ENCODE results near the gene SLC5A1.

The SLC5A1 gene

GRCh38 chr22:32042924-32043323, at the start of gene SLC5A1:
TSS of gene SLC5A1 (plus strand) at chr22:32043261. CDS start at chr22:32043282, 21 bp downstream.
- DNase-seq (ENCODE audit: low spot score): peak; percentile 62

- DNase-seq (ENCODE audit: low spot score): no peak
Measured at GRCh38 chr22:31995046-31995445, 48.0 kb upstream of the SLC5A1 start.

DNA sequence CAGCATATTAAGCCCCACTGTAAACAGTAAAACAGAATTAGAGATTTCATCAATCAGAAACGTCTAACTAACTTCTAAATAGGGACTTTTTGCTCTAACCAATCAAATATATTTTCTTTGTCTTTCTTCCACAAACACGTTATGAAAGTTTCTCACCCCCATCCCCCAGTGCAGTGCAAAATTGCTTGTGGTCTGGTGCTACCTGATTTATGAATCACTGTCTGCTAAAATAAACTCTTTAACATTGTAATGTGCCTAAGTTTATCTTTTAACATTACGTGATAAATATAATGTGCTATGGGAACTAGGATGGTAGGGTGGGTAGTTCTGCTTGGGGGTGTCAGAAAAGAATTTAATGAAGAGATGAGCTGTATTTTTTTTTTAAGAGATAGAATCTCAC, 47.3 kb upstream of the SLC5A1 start:
- no peak for DNase-seq (ENCODE audit: low spot score)

DNA sequence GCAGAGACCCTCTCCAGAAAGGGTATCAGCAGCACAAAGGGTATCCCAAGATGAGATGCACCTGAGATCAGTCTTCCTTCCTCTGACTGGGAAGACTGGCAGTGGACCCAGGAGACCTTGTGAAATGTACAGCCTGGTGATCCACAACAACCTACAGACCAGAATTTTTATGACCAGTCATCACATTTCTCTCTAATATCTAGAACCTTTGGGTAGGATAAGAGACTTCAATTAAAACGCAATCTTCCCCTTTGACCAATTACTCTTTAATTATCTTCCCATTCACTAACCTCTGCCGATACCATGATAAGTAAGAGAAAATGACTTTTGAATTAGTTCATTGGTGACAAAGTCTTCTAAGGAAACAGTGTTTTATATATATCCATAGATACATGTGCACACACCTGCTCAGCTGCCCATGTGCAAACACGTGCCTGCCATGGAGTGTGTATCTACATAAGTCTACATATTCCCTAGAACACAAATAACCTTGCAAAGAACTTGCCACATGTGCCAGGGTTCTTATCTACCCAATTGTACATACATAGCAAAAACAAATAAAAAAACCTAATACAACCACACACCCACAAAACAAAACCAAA, 44.2 kb upstream of the SLC5A1 start:
- DNase-seq (ENCODE audit: low spot score): no peak

DNA sequence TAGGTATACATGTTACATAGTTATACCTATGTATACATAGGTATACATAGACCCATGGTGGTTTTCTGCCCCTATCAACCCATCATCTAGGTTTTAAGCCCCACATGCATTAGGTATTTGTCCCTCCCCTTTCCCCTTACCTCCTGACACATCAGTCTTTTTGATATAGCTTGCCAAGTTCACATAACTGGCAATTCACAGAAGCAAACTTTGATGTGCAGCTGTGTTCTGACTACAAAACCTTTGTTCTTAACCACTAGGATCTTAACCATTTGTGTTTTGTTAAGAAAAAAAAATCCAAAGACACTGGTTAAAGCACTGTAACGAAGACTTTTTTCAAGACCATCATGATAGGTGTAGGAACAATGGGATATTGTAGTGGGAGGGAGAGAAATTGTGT, 42.9 kb upstream of the SLC5A1 start:
- DNase-seq (ENCODE audit: low spot score): no peak

DNA sequence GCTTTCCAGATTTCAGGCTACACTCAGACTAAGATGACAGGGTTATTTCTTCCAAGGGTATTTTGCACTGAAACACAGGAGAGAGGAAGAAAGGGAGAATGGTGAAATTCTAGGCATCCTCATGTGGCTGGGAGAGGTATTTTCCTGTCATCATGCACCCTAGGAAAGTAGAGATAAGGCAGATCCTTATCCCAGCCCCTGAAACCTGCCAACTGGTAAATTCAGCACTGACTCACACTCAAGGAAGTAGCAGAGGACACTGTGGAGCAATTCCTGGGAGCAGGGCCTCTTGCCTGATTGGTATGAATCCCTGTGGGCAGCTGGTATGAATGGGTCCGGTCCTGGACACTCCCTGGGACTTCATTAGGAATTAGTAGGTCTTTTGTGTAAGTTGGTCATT, 37.6 kb upstream of the SLC5A1 start:
- DNase-seq (ENCODE audit: low spot score): peak; percentile 61

DNA sequence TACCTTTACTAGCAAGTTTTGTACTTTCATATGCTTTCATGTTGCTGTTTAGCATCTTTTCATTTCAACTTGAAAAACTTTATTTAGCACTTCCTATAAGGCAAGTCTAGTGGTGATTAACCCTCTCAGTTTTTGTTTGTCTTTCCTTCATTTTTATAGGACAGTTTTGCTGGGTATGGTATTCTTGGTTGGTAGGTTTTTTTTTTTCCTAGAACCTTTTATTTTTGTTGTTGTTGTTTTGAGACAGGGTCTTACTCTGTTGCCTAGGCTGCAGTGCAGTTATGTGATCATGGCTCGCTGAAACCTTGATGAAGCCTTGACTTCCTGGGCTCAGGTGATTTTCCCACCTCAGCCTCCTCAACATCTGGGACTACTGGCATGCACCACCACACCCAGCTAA, 29.9 kb upstream of the SLC5A1 start:
- DNase-seq (ENCODE audit: low spot score): no peak

DNA sequence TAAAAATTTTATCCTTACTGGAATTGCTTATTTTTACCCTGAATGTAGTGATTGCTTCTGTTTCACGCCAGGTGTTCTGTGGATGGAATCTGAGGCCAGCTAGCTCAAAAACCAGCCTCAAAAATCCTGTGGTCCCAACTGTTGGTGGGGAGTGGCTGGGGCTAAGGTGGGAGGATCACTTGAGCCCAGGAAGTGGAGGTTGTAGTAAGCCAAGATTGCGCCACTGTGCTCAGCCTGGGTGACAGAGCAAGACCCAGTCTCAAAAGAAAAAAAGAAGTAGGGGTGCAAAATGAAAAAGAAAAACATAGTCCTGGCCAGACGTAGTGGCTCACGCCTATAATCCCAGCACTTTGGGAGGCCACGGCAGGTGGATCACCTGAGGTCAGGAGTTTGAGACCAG, 27.0 kb upstream of the SLC5A1 start:
- no peak for DNase-seq (ENCODE audit: low spot score)

DNA sequence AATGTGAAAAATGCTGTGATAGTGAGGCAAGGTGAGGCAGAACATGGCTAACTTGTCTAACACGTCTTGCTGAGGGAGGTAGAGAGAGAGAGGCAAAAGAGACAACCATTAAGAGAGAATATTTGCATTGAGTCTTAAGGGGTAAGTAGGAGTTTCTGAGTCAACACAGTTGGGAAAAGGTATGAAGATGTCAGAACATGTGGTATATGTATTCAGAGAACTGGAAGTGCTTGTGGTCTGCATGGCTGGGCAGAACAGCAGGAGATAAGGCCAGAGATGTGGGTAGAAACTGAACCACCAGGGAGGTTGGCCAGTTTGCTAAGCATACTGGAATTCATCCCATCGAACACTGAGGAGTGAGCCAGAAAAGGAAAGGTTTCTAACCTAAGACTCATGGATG, 25.0 kb upstream of the SLC5A1 start:
- no peak for DNase-seq (ENCODE audit: low spot score)

DNA sequence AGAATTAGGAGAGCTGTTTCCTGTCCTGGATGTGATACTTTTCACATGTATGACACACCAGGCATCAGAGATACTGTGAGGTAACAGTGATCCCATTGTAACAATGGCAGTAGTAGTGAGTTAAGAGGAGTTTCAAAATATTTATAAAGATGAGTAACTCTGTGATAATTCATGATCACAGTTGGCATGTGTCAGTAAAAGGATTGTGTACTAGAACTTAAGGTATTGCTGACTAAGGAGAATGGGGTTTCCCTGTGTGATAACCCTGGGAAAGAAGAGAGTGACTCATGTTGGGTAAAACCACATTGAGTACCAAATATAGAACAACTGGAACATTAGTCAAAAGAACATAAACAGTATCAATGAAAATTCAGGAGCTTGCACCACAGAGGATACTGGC, 22.9 kb upstream of the SLC5A1 start:
- peak; percentile 51 for DNase-seq (ENCODE audit: low spot score)

GRCh38 chr22:32021716-32022115, 21.3 kb upstream of the SLC5A1 start:
- no peak for DNase-seq (ENCODE audit: low spot score)

DNA sequence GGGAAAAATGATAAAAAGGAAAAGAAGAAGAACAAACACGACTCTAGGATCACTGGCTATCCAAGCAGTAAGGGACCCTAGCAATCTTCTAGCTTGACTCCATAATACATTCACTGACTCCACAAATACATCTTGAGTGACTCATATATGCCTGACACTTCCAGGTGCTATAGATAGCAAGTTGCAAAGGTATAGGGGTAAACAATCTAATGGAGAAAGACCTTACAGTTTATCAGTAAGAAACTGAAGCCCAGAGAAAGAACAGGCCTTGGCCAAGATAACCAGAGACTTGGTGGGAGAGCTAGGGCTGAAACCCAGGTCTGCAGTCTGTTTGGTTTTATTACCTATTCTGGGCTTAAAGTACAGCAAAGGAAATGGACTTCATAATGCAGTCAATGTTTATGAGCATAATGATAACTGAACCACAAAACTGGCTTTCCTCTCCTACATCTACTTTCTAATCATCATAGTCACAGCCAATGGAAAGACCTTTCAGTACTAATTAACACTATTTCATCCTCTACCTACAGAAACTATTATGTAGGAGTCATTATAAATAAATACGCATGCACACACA, 19.7 kb upstream of the SLC5A1 start:
- DNase-seq (ENCODE audit: low spot score): no peak

GRCh38 chr22:32024796-32025195, 18.3 kb upstream of the SLC5A1 start:
- DNase-seq (ENCODE audit: low spot score): no peak

- DNase-seq (ENCODE audit: low spot score): no peak
Measured at GRCh38 chr22:32030518-32031247, 12.4 kb upstream of the SLC5A1 start.

DNA sequence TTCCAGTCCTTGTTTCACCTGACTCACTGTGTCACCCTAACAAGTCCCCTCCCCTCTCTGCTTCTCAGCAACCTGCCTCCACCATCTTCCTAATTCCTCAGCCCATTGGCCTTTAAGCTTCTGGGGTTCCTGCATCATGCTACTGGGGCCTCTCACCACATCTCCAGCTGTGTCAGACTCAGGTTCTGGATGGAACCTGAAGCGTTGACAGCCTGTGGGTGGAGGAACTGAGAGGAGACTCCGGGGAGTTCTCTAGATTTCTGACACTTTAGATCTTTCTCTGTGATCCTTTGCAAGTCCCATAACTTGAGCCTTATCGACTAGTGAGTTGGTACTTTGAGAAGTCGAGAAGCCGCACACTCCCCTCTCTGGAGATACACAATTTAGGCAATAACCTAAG, 11.6 kb upstream of the SLC5A1 start:
- no peak for DNase-seq (ENCODE audit: low spot score)

GRCh38 chr22:32034275-32034674, 8.8 kb upstream of the SLC5A1 start:
- no peak for DNase-seq (ENCODE audit: low spot score)

- DNase-seq (ENCODE audit: low spot score): no peak
Measured at GRCh38 chr22:32037236-32037635, 5.8 kb upstream of the SLC5A1 start.

DNA sequence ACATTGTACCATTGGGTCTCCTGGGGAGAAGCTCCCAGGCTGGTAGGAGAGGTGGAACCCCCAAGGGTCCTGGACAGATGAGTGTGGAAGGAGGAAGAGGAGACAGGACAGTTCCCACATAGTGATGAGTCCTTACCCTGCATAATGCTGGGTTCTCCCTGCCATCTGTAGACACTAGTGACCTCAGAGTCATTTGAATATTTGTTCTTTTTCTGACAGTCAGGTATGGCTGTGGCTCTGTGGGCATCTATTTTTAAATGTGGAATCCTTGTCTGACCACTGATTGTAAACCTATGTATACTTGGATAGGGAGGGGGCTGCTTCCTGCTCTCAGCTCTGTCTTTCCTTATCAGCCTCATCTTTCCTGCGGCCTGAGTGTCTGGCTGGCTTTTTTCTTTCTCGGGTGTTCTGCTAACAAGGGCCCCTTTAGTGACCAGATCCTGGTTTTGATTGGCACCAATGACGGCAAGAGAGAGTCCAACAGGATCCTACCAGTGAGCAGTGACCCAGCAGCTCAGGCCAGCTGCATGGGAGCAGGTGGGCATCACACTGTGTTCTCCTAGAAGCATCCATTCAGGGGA, 2.6 kb upstream of the SLC5A1 start:
- no peak for DNase-seq (ENCODE audit: low spot score)

DNA sequence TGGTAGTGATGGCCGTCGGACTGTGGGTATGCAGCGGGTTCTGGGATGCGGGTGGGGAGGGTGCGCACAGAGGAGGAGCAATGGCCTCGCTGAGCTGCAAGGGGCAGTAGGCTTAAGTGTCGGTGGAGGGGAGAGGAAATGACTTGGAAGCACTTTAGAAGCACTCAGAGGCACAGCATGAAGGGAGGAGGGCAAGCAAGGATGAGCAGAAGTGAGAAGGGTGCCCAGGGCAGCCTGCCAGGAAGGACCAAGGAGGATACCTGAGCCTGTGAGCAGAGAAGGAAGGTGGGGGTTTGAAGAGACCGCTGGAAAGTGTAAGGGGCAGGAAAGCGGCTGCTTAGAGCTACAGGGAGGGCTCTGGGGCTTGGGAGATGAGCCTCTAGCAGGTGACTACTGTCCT, 330 bp downstream of the SLC5A1 start:
- DNase-seq (ENCODE audit: low spot score): no peak

DNA sequence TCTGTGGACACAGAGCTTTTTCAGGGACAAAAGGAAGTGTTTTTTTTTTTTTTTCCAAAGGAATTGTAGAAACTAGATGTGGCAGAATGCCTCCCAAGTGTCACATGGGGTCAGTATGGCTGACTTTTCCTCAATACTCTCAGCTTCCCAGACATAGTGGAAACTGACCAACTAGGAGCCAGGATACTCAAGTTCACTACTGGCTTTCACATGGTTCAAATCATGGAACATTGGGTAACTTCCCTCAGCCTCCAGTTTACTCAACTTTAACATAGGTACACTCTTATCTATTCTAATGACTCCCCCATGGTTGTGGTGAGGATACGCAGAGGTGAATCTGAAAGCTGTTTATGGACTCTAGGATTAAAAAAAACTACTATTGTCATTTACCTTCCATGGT, 1.4 kb downstream of the SLC5A1 start:
- DNase-seq (ENCODE audit: low spot score): no peak

DNA sequence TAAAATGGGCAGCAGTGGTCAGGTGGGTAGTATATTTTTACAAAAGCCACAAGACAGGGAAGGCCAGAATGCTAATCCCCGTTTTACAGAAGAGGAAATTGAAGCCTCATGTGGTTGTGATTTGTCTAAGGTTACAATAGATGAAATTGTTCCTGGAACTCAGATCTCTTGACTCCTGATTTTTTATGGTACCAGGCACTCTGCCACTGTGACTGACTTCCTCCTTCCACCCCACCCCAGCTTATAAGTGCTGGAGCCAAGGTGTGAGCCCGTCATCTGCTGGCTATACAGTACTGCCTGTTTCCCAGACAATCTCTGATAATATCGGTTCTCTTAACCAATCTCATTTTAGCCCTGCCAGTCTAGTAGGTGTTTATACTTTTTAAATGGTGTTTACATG, 1.9 kb downstream of the SLC5A1 start:
- DNase-seq (ENCODE audit: low spot score): peak; percentile 81

- no peak for DNase-seq (ENCODE audit: low spot score)
Measured at GRCh38 chr22:32048069-32048468, 5.0 kb downstream of the SLC5A1 start.

Measured in LoVo (cell line).